ENCODE measurements around the gene CSNK2A1.

GRCh38 chr20:433300-433975 lies 110.2 kb downstream of the CSNK2A1 start:
- no peak for TF ChIP-seq CTCF (IDR thresholded peaks at IDR 0.05)
- no peak for TF ChIP-seq POLR2A (IDR thresholded peaks at IDR 0.05)

Data from adrenal gland (tissue), 5 donors.